Activated naive CD8-positive, alpha-beta T cell treated with anti-CD3 and anti-CD28 coated beads, Interleukin-2, amount 10 ng/mL, durations not matched to agents 7 days and 5 days (primary cell): ENCODE data around the gene SFRP2. TPM values are rescaled to one million over a fixed set of nuclear protein-coding genes. Genes with fewer than 3 reads are reported as not detected.
A peak's percentile ranks its signal among the peaks of the same experiment; 100 is the strongest.

Source experiments
- ATAC-seq: fragments of 150-1000 bp; cut with Tn5 transposase; one replicate; pipeline ENCODE4 v1.10.0; 2021; ENCODE audit warnings: low read depth, moderate library complexity
- POLR2A ChIA-PET: fragments of 350-600 bp; sonication (Branson Sonifier 250); formaldehyde crosslinking; loops from one replicate; lab custom pipeline; 2021; ENCODE audit warnings: antibody characterized with exemption; lab: Charles Lee
- DNase-seq: peaks from one replicate; pipeline ENCODE4 v3.0.0; 2021
- H3K27ac Mint-ChIP-seq: one replicate; pipeline ENCODE4 v1.8.0; 2022; ENCODE audit warnings: mild to moderate bottlenecking, mixed read lengths
- H3K27me3 Mint-ChIP-seq: one replicate; pipeline ENCODE4 v1.8.0; 2022; ENCODE audit warnings: mild to moderate bottlenecking, moderate library complexity, mixed read lengths
- H3K36me3 Mint-ChIP-seq: one replicate; pipeline ENCODE4 v1.8.0; 2021; ENCODE audit warnings: mild to moderate bottlenecking, mixed read lengths
- H3K4me1 Mint-ChIP-seq: one replicate; pipeline ENCODE4 v1.8.0; 2021; ENCODE audit warnings: mixed read lengths
- H3K4me3 Mint-ChIP-seq: one replicate; pipeline ENCODE4 v1.8.0; 2022; ENCODE audit warnings: mild to moderate bottlenecking, moderate library complexity, mixed read lengths
- H3K9me3 Mint-ChIP-seq: one replicate; pipeline ENCODE4 v1.8.0; 2021; ENCODE audit warnings: mixed read lengths
- total RNA-seq, 2 experiments: library from RNA; stranded (reverse); gene quantifications; one replicate each; pipeline ENCODE4 v1.2.3, GENCODE V29; 2021

The SFRP2 gene
- total RNA-seq, 2 experiments from 2014 or later, result not detected

DNA sequence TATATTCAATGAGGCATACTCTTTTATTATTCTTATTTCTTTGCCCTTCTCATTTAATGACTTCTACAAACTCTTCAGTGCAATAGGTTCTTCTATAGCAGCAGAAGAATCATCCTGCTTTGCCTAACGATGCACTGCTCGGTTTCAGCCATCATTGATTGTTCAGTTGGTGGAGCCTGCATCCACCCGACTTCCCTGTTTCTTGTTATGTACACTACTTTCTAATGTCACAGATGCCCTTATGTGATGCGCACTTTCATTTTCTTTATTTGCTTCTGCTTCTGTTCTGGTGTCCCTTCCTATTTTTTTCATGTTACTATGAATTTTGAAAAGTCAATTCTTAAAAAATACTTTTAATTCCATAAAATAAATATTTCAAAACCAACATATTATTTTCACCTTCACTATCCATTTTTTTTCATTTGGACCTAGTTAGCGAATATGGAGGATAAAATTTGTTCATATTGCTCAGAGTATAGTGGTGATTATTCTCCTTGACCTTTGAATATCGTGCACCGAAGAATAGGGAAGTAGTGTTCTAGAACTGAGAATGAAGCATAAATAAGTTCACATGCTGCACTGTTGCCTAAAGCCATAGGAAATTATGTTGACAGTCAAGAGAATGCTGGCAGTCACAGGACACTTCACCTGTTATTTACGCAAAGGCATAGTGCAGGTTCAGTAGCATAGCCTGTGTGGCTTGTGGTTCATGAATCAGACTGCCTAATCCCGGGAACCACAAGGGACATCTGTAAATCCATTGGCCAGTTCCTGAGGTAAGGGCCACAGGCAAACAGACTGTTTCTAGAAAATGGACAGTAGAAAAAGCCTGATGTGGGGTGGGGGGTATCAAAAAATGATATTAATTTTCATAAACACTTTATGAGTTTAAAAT, 21.3 kb upstream of the SFRP2 start:
- Mint-ChIP-seq H3K9me3 (no peaks in the 10 kb centered on the region), H3K4me1 (peaks cover 12% of the 10 kb centered on the region), H3K27ac (no peak overlapping the region), H3K4me3 (no peak overlapping the region), H3K36me3 (no peaks in the 10 kb centered on the region), H3K27me3 (peaks cover 10% of the 10 kb centered on the region)
- ATAC-seq (no peak), DNase-seq (no peak)
- POLR2A ChIA-PET, result interaction anchor here (0.7 kb wide), 1 partner anchor 1553 kb away, joined by 3 read pairs; no protein-coding TSS in a partner anchor

DNA sequence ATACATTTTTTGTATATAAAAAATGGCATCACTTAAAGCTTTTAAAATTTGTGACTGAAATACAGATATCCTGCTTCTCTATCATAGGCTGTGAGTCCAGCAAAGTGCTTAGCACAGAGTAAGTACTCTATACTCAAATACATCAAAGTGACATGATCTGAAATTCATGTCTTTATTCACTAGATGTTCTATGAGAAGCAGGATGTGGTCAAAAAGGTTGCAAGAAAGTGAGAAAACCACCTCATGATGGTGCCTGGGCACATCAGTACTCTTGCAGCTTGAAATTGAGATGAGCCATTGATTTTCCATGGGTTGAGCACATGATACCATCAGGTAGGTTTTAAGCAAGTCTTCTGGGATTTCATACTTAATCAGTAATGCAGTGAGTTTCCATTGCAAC, 20.4 kb upstream of the SFRP2 start:
- H3K4me3 Mint-ChIP-seq, result no peak overlapping the region
- H3K27me3 Mint-ChIP-seq, result peaks cover 5% of the 10 kb centered on the region
- ATAC-seq (peak; percentile 97), DNase-seq (no peak)
- no peak overlapping the region for H3K27ac Mint-ChIP-seq
- POLR2A ChIA-PET, result no interaction called here
- H3K9me3 Mint-ChIP-seq, result no peaks in the 10 kb centered on the region
- peaks cover 12% of the 10 kb centered on the region for H3K4me1 Mint-ChIP-seq
- H3K36me3 Mint-ChIP-seq, result no peaks in the 10 kb centered on the region

DNA sequence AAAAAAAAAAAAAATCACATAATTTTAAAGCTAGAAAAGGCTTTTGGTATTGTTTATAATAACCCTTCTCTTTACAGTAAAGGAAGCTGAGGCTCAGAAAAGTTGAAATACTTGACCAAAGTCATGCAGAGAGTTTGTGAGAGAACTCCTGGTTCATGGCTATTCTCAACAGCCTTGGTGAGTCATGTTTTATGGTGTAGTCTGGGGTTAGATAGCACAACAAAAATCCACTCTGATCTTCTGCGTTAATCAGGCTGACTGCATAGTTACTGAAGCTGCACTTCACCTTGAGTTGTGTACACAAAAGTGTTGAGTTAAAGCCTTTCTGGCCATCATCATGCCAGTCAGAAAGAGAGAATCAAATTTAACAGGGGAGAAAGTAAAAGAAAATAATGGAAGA, 19.3 kb upstream of the SFRP2 start:
- POLR2A ChIA-PET, result no interaction called here
- Mint-ChIP-seq H3K4me1 (peaks cover 12% of the 10 kb centered on the region), H3K36me3 (no peaks in the 10 kb centered on the region), H3K9me3 (no peaks in the 10 kb centered on the region), H3K27me3 (peaks cover 3% of the 10 kb centered on the region), H3K4me3 (no peak overlapping the region), H3K27ac (no peak overlapping the region)
- ATAC-seq, result no peak
- DNase-seq, result no peak

DNA sequence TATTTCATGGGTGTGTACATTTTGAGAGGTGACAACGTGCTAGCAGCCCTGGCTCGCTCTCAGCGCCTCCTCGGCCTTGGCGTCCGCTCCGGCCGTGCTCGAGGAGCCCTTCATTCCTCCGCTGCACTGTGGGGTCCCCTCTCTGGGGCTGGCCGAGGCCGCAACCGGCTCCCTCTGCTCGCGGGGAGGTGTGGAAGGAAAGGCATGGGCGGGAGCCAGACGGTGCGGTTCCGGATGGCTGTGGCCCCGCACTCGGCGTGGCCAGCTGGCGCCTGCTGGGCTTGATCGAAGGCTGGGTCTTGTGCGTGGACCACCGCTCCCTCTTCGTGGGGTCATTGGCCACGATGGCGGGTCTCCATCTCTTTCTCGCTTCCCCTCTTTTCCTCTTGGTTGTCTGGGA, 17.2 kb upstream of the SFRP2 start:
- no peaks in the 10 kb centered on the region for H3K9me3 Mint-ChIP-seq
- H3K4me3 Mint-ChIP-seq, result no peak overlapping the region
- no peaks in the 10 kb centered on the region for H3K36me3 Mint-ChIP-seq
- POLR2A ChIA-PET, result no interaction called here
- H3K4me1 Mint-ChIP-seq, result peaks cover 12% of the 10 kb centered on the region
- no peak overlapping the region for H3K27ac Mint-ChIP-seq
- H3K27me3 Mint-ChIP-seq, result peaks cover 5% of the 10 kb centered on the region
- ATAC-seq (no peak), DNase-seq (no peak)

DNA sequence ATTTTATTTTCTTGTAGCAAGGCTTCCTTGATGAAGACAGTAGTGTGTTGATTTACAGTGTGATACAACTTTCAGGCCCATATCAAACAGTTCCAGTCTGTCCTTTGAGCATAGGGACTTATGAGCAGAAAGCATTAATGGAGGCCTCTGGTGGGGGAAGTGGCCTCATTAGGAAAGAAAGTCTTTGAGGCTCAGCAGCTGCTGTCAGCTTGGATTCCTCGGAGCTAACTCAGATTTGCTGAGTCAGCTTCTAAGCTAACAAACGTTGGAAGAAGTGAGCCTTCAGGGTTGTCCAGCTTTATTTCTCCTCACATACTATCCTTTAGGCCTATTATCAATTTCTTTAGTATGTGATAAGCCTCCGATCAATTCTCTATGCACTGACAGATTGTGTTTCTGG, 15.8 kb upstream of the SFRP2 start:
- ATAC-seq (no peak), DNase-seq (no peak)
- Mint-ChIP-seq H3K4me1 (peaks cover 10% of the 10 kb centered on the region), H3K9me3 (no peaks in the 10 kb centered on the region), H3K27ac (no peak overlapping the region), H3K4me3 (no peak overlapping the region), H3K36me3 (no peaks in the 10 kb centered on the region), H3K27me3 (peaks cover 5% of the 10 kb centered on the region)
- POLR2A ChIA-PET, result no interaction called here

DNA sequence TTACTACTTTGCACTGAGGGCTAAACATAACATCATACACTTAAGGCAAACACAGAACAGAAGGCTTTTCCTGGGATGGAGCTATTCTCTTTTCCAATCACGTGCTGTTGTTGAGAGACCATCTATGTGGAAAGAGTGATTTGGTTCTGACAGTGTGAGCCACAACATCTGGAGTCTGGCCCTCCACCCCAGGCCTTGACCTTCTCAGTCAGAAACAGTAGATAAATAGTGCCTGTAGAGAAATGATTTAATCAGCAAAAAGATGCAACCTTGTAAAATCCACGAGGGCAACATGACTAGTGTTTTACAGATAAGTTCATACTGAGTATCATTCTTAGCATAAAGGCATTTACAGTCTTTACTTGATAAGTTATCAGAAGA, 10.8 kb upstream of the SFRP2 start:
- Mint-ChIP-seq H3K4me1 (no peaks in the 10 kb centered on the region), H3K27me3 (peaks cover 39% of the 10 kb centered on the region), H3K27ac (no peak overlapping the region), H3K9me3 (no peaks in the 10 kb centered on the region), H3K36me3 (no peaks in the 10 kb centered on the region), H3K4me3 (no peak overlapping the region)
- ATAC-seq (no peak), DNase-seq (no peak)
- POLR2A ChIA-PET, result no interaction called here

DNA sequence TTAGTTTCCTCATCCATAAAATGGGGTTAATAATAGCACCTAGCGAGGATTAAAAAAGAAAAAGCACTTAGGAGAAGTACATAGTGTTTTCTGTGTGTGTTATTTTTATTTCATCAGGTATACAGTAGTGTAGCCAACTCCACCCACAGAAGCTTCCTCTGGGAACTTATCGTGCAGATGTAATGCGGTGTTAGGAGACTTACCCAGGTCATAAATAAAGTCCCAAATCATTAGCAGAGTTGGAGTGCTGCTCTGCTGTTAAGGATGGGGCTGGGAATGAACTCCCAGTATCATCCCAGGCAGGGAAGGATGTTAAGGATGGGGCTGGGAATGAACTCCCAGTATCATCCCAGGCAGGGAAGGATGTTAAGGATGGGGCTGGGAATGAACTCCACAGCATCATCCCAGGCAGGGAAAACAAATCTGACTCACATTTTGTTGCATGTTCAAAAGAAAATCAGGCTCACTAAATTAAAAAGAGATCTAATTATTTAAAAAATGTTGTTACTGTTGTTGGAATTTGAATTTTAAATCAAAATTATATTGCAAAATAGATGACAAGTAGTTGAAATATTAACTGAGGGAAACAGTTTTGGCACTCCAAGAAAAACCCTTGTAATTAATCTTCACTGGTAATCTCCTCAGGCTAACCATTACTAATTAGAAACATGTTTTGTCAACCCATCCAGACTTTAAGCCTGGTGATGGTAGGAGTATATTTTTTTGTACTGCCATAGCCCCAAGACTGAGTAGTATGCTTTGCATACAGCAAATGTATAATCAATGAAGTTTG, 10.2 kb upstream of the SFRP2 start:
- Mint-ChIP-seq H3K4me3 (no peak overlapping the region), H3K9me3 (no peaks in the 10 kb centered on the region), H3K36me3 (no peaks in the 10 kb centered on the region), H3K27me3 (peaks cover 44% of the 10 kb centered on the region), H3K27ac (no peak overlapping the region), H3K4me1 (no peaks in the 10 kb centered on the region)
- DNase-seq, result no peak
- POLR2A ChIA-PET, result no interaction called here
- no peak for ATAC-seq

DNA sequence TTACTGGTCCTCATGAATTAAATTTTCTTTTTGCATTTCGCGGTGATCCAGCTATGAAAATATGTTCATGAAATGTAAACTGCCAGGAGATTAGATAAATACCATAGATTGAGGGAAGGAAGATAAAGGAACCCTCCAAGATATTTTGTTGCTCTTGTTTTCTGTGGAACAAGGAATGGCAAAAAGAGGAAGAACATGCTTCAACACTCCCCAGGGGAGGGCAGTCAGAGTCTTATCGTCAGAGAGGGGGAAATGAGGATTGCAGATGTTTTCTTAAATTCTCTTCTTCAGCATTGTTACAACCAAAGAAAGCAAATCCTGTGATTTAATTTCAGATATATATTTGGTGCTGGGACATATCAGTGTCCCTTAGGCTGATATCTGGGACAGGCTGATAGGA, 9.5 kb upstream of the SFRP2 start:
- POLR2A ChIA-PET, result no interaction called here
- no peaks in the 10 kb centered on the region for H3K9me3 Mint-ChIP-seq
- no peaks in the 10 kb centered on the region for H3K4me1 Mint-ChIP-seq
- no peaks in the 10 kb centered on the region for H3K36me3 Mint-ChIP-seq
- peaks cover 51% of the 10 kb centered on the region for H3K27me3 Mint-ChIP-seq
- ATAC-seq (no peak), DNase-seq (no peak)
- H3K27ac Mint-ChIP-seq, result no peak overlapping the region
- no peak overlapping the region for H3K4me3 Mint-ChIP-seq

DNA sequence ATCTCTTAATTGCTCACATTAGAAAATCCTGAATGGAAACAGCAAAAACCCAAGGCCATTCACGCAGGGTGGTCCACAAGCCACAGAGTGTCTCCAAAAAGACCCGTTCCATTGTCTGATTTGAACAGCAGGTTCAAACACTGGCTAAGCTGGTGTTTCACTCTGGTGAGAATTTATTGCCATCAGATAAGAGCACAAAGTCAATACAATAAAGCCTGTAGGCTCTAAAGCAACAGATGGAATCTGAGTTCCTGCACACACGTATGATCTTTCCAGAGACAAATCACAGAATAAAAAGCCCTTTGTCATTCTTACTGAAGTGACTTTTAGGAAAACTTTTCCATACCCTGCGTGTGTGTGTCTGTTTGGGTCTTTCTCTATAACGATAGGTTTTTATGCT, 5.1 kb upstream of the SFRP2 start:
- POLR2A ChIA-PET, result no interaction called here
- Mint-ChIP-seq H3K27me3 (peaks cover 84% of the 10 kb centered on the region), H3K4me1 (peaks cover 17% of the 10 kb centered on the region), H3K9me3 (no peaks in the 10 kb centered on the region), H3K27ac (no peak overlapping the region), H3K4me3 (no peak overlapping the region), H3K36me3 (no peaks in the 10 kb centered on the region)
- no peak for ATAC-seq
- DNase-seq, result no peak

DNA sequence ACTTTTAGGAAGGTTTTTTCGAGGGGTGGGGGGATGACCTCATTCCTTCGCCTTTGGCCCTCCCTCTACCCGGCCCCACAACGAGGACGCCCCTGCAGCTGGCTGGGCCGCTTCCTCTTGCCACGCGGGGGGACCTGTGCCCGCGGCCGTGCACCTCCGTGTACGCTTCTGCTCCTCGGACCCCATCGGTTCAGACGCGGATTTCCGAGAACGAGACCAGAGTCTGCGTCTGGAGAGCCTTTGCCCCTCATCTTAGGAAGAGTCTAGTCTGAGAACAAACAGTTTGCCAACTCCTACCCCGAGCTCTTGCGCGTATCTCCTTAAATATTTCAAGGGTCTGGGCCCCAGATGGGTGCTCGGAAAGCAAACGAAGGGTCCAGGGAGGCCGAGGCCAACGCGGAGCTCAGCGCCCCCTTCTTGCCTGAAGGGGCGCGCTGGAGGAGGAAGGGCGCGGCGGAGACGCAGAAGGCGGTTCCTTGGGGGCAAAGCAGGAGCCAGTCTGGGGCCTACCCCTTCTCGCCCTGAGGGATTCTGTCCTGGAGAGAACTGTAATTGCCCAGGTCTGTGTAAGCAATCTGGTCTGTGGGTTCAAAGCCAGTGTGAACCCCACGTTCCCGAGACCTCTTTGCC, 3.9 kb upstream of the SFRP2 start:
- POLR2A ChIA-PET, result no interaction called here
- ATAC-seq (no peak), DNase-seq (no peak)
- Mint-ChIP-seq H3K27ac (no peak overlapping the region), H3K27me3 (peaks cover 95% of the 10 kb centered on the region), H3K9me3 (no peaks in the 10 kb centered on the region), H3K4me1 (peaks cover 19% of the 10 kb centered on the region), H3K36me3 (no peaks in the 10 kb centered on the region), H3K4me3 (peak overlapping the region; percentile 42)

DNA sequence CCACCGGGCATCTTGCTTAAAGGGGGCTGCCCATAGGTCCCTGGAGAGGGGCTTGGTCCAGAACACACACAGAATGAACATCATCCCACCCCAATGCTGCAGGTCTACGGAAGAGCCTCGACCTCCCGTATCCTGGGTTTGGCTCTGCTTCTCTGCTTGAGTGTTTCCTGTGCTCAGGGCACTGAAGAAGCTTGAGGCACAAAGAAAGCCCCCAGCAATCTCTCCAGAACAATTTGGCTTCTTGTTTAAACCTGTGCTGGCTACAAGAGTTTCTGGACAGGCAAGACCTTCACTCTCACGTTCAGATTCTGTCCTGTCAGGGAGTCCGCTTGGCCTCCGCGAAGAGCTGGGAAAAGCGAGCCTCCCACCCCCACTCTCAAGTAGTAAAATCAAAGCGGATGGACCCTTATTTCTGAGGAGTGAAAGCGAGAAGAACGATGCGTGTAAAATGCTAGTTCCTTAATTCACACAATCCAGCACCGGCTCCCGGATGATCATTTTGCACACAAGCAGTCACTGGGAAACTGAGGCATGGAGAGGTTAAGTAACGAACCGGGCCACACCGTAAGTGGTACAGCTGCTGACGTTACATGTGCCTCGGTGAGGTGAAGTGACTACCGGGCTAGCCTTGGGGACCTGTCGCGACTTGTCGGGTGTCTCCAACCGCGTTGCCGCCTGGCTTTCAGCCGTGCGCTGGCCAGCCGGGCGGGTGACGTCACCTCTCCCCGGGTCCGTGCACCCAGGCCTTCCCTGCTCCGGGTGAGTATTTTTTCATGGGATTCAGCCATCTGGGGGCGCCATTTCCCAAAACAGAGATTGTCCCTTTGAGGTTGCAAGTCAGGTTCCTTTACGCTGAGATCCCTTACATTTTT, 3.1 kb upstream of the SFRP2 start:
- POLR2A ChIA-PET, result no interaction called here
- Mint-ChIP-seq H3K36me3 (no peaks in the 10 kb centered on the region), H3K9me3 (no peaks in the 10 kb centered on the region), H3K4me1 (peaks cover 19% of the 10 kb centered on the region), H3K27me3 (peaks cover 97% of the 10 kb centered on the region), H3K4me3 (peak overlapping the region; percentile 77), H3K27ac (no peak overlapping the region)
- ATAC-seq (no peak), DNase-seq (peak; percentile 53)

DNA sequence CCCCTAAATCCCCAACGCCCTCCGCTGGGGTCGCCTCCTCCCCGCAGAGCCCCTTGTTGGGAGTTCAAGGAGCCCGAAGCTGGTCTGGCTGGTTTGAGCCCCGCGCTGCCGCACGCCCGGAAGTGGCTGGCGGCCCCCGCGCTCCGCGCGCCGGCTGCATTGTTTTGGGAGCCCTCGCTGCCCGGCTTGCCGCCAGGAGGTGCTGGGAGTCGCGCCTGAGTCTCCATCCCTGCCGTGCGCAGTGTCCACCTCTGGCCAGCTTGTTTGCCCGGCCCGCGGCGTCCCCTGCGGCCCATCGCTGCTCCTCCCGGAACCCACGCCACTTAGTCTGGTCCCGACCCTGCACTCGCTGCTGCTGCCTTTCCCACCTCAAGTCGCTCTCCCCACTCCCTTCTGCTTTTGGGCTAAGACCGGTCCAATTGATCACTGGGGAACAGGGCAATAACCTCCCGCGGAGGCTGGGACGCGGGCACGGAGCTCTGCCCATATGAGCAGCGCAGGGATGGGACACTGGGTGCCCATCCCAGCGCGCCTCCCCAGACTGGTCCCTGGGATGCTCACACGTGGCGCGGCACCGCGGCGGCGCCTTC, 2.2 kb upstream of the SFRP2 start:
- H3K4me1 Mint-ChIP-seq, result peaks cover 19% of the 10 kb centered on the region
- POLR2A ChIA-PET, result no interaction called here
- H3K4me3 Mint-ChIP-seq, result peak overlapping the region; percentile 77
- ATAC-seq (peak; percentile 48), DNase-seq (peak; percentile 66)
- H3K27me3 Mint-ChIP-seq, result peaks cover 95% of the 10 kb centered on the region
- H3K9me3 Mint-ChIP-seq, result no peaks in the 10 kb centered on the region
- no peak overlapping the region for H3K27ac Mint-ChIP-seq
- no peaks in the 10 kb centered on the region for H3K36me3 Mint-ChIP-seq
